K562 (cell line): ENCODE data around the gene MKNK1. TPM values are rescaled to one million over a fixed set of nuclear protein-coding genes. Genes with fewer than 3 reads are reported as not detected.

Experiments used
- CTBP1 ChIP-seq: fragments of 450-650 bp; IDR thresholded peaks from 2 replicates; pipeline ENCODE4 v1.6.1; 2016; ENCODE audit warnings: borderline replicate concordance
- DDX20 ChIP-seq: fragments of 450-650 bp; IDR thresholded peaks from 2 replicates; pipeline ENCODE4 v1.6.1; 2016; ENCODE audit warnings: missing genetic modification characterization, low read depth, mild to moderate bottlenecking, missing compliant biosample characterization, moderate library complexity
- EHMT2 ChIP-seq: fragments of 450-650 bp; IDR thresholded peaks from 2 replicates; pipeline ENCODE4 v1.6.1; 2018; ENCODE audit warnings: antibody characterized with exemption
- MTA2 ChIP-seq: fragments of 450-650 bp; IDR thresholded peaks from 2 replicates; pipeline ENCODE4 v1.6.1; 2016; ENCODE audit warnings: low read depth
- NEUROD1 ChIP-seq: fragments of 150-350 bp; IDR thresholded peaks from 2 replicates; pipeline ENCODE4 v1.6.1; 2014; ENCODE audit warnings: borderline replicate concordance, low read length, low read depth; ENCODE audit not compliant: partially characterized antibody
- NR2C1 ChIP-seq, 2 experiments: fragments of 450-650 bp; IDR thresholded peaks; 2 replicates each; pipeline ENCODE4 v1.6.1; 2017; ENCODE audit warnings: mild to moderate bottlenecking in 2 of 2, antibody characterized with exemption in 1 of 2, inconsistent platforms in 1 of 2, missing compliant biosample characterization in 1 of 2, missing genetic modification characterization in 1 of 2
- RB1 ChIP-seq: fragments of 450-650 bp; IDR thresholded peaks from 2 replicates; pipeline ENCODE4 v1.6.1; 2017; ENCODE audit warnings: low read depth, mild to moderate bottlenecking
- RCOR1 ChIP-seq, 2 experiments: IDR thresholded peaks; 2 replicates each; pipeline ENCODE4 v1.6.1; 2012; ENCODE audit warnings: low read depth in 2 of 2, low read length in 2 of 2, borderline replicate concordance in 1 of 2, improper control_type of control experiment in 1 of 2
- SP2 ChIP-seq: IDR thresholded peaks from 2 replicates; pipeline ENCODE4 v1.6.1; 2011; ENCODE audit warnings: mild to moderate bottlenecking, low read depth, low read length, moderate library complexity; ENCODE audit not compliant: poor library complexity, severe bottlenecking; ENCODE audit errors: extremely low read depth
- TEAD1 ChIP-seq, 2 experiments: fragments of 450-650 bp in 1 of 2; sonication (generic) in 1 of 2; formaldehyde crosslinking; IDR thresholded peaks; 2 replicates each; pipeline versions ENCODE4 v1.4.0 to v1.8.0; 2020 to 2022; ENCODE audit warnings: mild to moderate bottlenecking in 2 of 2, missing genetic modification reagents in 1 of 2
- ZEB2 ChIP-seq: fragments of 450-650 bp; IDR thresholded peaks from 2 replicates; pipeline ENCODE4 v1.6.1; 2016
- ZSCAN32 ChIP-seq: fragments of 450-650 bp; formaldehyde crosslinking; IDR thresholded peaks from 2 replicates; pipeline ENCODE4 v1.4.0; 2020; ENCODE audit warnings: mild to moderate bottlenecking, moderate library complexity
- polyA plus RNA-seq, 8 experiments: library from polyadenylated mRNA; depleted of rRNA in 4 of 8; stranded (reverse) in 5 of 8; unstranded in 3 of 8; fragments of >200 nt; fragmentation: Nextera tagmentation in 2 of 8; fragmentation: Illumina TruSeq in 1 of 8; extraction: Ambion mirVana in 2 of 8; extraction: Trizol in 1 of 8; gene quantifications; 2 replicates each; pipeline versions ENCODE4 v1.2.1 to v1.2.3, GENCODE V29; 2011 to 2014; ENCODE audit warnings: inconsistent platforms in 1 of 8, missing spikeins in 1 of 8
- total RNA-seq, 7 experiments: library from RNA; depleted of rRNA in 6 of 7; stranded (reverse); fragments of >200 nt in 6 of 7; fragmentation: Illumina TruSeq in 2 of 7; extraction: Trizol in 2 of 7; gene quantifications; 2 replicates each; pipeline versions ENCODE4 v1.2.1 to v1.2.3, GENCODE V29; 2011 to 2021; ENCODE audit warnings: low replicate concordance in 1 of 7
- TF ChIP-seq, protein P1 (sequence below): fragments of 200-400 bp; formaldehyde crosslinking; IDR thresholded peaks from 2 replicates; pipeline ENCODE4 v1.6.1; 2017; ENCODE audit warnings: mild to moderate bottlenecking, low read depth, low read length, moderate library complexity
- TF ChIP-seq, protein P2 (sequence below): fragments of 250-450 bp; sonication (Bioruptor Pico); IDR thresholded peaks from 2 replicates; pipeline ENCODE4 v1.5.0; 2021; ENCODE audit warnings: mild to moderate bottlenecking, moderate library complexity
- TF ChIP-seq, protein P3 (sequence below), 2 experiments: fragments of 450-650 bp; conservative IDR thresholded peaks; 2 replicates each; pipeline ENCODE4 v1.6.1; 2017; ENCODE audit warnings: mild to moderate bottlenecking in 2 of 2, moderate library complexity in 2 of 2
- TF ChIP-seq, protein P4 (sequence below), 2 experiments: IDR thresholded peaks; 2 replicates each; pipeline ENCODE4 v1.6.1; 2011; ENCODE audit warnings: borderline replicate concordance in 1 of 2, control low read depth in 1 of 2, low read depth in 1 of 2, low read length in 1 of 2, mild to moderate bottlenecking in 1 of 2, mixed read lengths in 1 of 2, moderate library complexity in 1 of 2; ENCODE audit not compliant: insufficient read depth in 1 of 2, insufficient read length in 1 of 2, poor library complexity in 1 of 2, severe bottlenecking in 1 of 2; ENCODE audit errors: extremely low read depth in 1 of 2

MKNK1 gene
- total and polyA plus RNA-seq, 9 of the 15 experiments (the other 6 are each of a cell fraction or from before 2014, with no cell fraction given), result 27.7 to 51.3 (median 43.7) TPM

DNA sequence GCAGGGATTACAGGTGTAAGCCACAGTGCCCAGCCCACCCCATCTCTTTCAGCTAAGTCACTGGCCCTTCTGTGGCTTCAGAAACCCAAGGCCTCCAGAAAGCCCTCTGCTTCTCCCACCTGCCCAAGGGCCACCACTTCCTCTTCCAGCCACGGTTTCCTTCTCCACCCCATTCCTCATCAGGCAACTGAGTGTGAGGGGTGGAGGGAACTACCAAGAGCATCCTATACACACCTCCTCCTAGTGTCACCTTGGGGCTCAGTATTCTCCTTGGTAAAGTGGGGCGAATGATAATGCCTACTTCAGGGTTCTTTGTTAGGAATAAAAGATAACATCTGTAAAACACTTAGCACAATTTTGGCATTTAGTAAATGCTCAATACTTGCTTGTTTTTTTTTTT lies 82.7 kb downstream of the MKNK1 start (continued):
- TF ChIP-seq NEUROD1 (no peak), MTA2 (no peak), SP2 (no peak), RB1 (no peak), NR2C1 (IDR thresholded peaks at IDR 0.05) (no peak), NR2C1 (tag; IDR thresholded peaks at IDR 0.05) (no peak), DDX20 (no peak), CTBP1 (peak; percentile 37), EHMT2 (no peak), RCOR1 (IDR thresholded peaks at IDR 0.05; ENCODE audit: borderline replicate concordance in 1 of 2, low read depth in 2 of 2, low read length in 2 of 2) (peak in 1 of 2 experiments; percentile 18; a peak in 1 of 4 replicates), ZEB2 (0 out of 2 replicates have a peak, but pooled peaks have one; percentile 48), ZSCAN32 (CRISPR knock-in tag) (no peak), TEAD1 (CRISPR knock-in tag; IDR thresholded peaks at IDR 0.05) (peak in 1 of 2 experiments; percentile 29; a peak in 1 of 4 replicates)
- TF ChIP-seq, protein P1, sequence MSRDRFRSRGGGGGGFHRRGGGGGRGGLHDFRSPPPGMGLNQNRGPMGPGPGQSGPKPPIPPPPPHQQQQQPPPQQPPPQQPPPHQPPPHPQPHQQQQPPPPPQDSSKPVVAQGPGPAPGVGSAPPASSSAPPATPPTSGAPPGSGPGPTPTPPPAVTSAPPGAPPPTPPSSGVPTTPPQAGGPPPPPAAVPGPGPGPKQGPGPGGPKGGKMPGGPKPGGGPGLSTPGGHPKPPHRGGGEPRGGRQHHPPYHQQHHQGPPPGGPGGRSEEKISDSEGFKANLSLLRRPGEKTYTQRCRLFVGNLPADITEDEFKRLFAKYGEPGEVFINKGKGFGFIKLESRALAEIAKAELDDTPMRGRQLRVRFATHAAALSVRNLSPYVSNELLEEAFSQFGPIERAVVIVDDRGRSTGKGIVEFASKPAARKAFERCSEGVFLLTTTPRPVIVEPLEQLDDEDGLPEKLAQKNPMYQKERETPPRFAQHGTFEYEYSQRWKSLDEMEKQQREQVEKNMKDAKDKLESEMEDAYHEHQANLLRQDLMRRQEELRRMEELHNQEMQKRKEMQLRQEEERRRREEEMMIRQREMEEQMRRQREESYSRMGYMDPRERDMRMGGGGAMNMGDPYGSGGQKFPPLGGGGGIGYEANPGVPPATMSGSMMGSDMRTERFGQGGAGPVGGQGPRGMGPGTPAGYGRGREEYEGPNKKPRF, result no peak
- TF ChIP-seq, protein P2, sequence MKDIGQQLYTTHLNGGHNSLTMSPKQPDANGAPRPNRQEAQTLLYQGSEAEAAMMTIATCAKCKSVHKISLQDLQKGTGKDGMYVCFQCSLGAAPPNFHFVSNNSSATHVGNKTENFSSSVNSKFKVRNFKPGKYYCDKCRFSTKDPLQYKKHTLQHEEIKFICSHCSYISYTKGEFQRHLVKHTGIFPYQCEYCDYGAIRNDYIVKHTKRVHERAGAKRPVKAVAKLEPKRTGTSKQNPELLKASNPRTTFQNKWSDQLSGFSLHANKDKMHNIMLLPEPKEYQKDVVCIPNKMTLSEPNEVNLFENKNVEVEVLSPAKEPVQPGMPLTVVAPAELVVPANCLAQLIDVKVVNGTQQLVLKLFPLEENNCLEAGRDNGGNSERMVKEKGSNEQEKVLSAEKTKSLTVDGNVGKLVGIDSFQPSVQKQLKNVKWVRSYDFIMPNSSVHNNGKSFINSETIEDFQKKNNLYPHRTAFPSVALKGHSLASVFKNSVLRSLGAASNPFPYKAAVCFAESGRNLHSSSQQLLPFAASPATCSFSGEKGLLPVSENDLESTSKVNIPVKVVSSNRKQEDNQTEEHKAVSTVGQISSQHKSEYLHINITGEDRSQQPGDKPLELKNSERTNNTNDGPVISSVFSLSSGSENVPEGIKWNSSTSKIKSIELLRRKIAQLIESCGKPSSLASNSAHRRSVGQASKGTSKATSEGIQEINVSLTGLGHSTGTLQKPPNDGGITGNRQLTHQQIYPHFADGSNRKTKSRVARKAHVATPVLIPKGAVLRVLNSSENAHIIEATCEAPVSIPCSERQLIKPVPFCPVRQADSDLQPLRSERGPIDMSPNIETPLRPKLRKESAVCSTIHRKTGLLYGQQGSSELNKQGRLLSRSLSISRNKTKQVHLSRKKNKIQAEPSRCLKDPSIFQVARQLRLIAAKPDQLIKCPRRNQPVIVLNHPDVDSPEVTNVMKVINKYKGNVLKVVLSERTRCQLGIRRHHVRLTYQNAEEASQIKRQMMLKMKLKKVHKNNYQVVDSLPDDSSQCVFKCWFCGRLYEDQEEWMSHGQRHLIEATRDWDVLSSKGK (CRISPR knock-in tag), result no peak
- TF ChIP-seq, protein P3, sequence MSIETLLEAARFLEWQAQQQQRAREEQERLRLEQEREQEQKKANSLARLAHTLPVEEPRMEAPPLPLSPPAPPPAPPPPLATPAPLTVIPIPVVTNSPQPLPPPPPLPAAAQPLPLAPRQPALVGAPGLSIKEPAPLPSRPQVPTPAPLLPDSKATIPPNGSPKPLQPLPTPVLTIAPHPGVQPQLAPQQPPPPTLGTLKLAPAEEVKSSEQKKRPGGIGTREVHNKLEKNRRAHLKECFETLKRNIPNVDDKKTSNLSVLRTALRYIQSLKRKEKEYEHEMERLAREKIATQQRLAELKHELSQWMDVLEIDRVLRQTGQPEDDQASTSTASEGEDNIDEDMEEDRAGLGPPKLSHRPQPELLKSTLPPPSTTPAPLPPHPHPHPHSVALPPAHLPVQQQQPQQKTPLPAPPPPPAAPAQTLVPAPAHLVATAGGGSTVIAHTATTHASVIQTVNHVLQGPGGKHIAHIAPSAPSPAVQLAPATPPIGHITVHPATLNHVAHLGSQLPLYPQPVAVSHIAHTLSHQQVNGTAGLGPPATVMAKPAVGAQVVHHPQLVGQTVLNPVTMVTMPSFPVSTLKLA (conservative IDR thresholded peaks at IDR 0.05), result no peak
- TF ChIP-seq, protein P4, sequence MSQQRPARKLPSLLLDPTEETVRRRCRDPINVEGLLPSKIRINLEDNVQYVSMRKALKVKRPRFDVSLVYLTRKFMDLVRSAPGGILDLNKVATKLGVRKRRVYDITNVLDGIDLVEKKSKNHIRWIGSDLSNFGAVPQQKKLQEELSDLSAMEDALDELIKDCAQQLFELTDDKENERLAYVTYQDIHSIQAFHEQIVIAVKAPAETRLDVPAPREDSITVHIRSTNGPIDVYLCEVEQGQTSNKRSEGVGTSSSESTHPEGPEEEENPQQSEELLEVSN (IDR thresholded peaks at IDR 0.05; ENCODE audit: borderline replicate concordance in 1 of 2, extremely low read depth in 1 of 2, insufficient read depth in 1 of 2, insufficient read length in 1 of 2, low read depth in 1 of 2, low read length in 1 of 2, poor library complexity in 1 of 2, severe bottlenecking in 1 of 2), result no peak
- TF ChIP-seq, all 486 proteins: peak for 15
